Transverse colon (tissue), 1 donor: ENCODE results near the gene EDNRA.

Experiments used
- EP300 ChIP-seq: sonication (generic); formaldehyde crosslinking; IDR thresholded peaks from one replicate; pipeline ENCODE4 v1.6.1; 2017; ENCODE audit warnings: antibody characterized with exemption, low read depth
- POLR2A ChIP-seq: fragments of 450-650 bp; IDR thresholded peaks from one replicate; pipeline ENCODE4 v1.6.1; 2016; ENCODE audit warnings: antibody characterized with exemption, mild to moderate bottlenecking, moderate library complexity

- TF ChIP-seq POLR2A (no peak), EP300 (no peak)
Measured at GRCh38 chr4:147496500-147496899, 15.6 kb downstream of the EDNRA start.
